Dermis blood vessel endothelial cell (primary cell): ENCODE data around the gene APPL1. TPM values are rescaled to one million over a fixed set of nuclear protein-coding genes. Genes with fewer than 3 reads are reported as not detected.
"Not testable (repeated sequence)": the region's sequence is repeated elsewhere in the genome, so short reads cannot be mapped to it uniquely, and the experiment has no call there.

Experiments used
- DNase-seq: peaks from one replicate; pipeline ENCODE4 v3.0.0; 2010
- total RNA-seq: library from RNA; depleted of rRNA; stranded (reverse); fragments of >200 nt; gene quantifications from 2 replicates; pipeline ENCODE4 v1.2.3, GENCODE V29; 2014

The APPL1 gene
- total RNA-seq, 1 donor from 2014 or later = 39.3 TPM

DNA sequence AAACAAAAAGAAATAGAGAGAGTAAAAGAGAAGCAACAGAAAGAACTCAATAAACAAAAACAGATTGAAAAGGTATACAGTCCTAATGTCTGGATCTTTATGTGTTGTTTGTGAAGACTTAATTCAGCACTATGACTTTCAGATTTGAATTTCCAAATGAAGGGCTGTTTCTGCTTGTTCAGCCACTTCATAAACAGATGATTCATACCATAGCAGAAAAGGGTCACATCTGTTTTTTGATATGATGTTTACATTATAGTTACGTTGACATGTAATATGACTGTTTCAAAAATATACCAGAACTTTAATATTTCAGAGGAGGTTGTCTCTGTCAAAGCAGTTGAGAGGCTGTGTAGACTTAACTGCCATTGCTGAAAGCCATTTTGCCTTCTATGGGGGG lies 40.9 kb downstream of the APPL1 start:
- DNase-seq = no peak

DNA sequence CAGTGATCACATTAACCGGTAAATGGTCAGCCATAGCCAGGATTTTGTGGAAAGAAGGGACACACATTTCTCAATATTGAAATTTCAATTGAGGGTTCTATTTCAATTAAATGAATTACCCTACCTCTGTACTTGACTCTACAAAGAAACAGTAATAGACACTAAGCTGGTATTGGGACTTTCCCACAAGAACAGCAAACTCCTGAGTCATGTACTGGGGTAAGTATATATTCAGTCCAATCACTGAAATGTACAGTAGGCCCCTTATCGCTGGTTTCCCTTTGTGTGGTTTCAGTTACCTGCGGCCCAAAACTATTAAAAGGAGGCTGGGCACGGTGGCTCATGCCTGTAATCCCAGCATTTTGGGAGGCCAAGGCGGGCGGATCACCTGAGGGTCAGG lies 47.3 kb downstream of the APPL1 start:
- no peak for DNase-seq

DNA sequence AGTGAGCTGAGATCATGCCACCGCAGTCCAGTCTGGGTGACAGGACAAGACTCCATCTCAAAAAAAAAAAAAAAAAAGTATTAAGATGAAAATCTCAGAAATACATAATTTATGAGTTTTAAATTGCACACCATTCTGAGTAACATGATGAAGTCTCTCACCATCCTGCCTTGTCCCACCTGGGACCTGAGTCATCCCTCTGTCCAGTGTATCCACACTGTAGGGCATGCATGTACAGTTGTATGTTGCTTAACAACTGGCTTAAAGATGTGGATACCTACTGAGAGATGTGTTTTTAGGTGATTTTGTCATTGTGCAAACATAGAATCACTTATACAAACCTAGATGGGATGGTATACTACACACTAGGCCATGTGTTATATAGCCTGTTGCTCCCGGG lies 47.9 kb downstream of the APPL1 start:
- DNase-seq = no peak

DNA sequence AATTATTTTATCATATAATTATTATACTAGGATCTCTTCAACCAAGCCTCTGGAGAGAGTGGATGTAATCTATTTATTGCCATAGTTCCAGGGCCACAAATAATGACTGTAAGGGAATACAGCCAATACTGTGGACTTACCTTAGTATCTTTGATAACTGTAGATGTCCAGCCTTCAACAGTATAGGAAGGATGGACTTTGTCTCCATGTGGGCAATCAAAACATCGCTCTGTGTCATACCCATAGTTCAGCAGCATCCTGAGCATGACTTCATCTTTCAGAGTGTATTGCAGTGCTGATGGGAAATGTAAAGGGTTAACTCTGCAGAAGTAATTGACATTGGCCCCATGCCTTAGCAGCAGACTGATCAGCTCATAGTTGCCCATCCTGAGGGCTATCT lies 50.7 kb downstream of the APPL1 start:
- DNase-seq = peak; percentile 2

DNA sequence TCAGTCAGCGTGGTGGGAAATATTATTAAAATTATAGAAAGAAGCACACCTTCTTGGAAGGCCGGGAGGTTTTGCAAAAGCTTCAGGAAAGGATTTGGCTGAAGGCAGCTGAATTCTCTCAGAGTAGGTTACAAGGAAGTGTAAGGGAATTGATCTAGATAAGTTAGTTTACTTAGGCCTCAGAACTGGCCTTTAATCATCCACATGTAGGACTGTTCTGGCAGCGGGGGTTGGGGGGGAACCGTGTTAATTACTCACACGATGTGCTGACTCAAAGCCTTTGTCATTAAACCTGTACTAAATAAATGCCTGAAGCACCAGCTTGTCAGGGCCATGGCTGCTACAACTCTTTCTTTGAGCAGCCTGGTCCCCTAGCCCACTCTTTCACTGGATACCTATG lies 52.2 kb downstream of the APPL1 start:
- DNase-seq = no peak

DNA sequence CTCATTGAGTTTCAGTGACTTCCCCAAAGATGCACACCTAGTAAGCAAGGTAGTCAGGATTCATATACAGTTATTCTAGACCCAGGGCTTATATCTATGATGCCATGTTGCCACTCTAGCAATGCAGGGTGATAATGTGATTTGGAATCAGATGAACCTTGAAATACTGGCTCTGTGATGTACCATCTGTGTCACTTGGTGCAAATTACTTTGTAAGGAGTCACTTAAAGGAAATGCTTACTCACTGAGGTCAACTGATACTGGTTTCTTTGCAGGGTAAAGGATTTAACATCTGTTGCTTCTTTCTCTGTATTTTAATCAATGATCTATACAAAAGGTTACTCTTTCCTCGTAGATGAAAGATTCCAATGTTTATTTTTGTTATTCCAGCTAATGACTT lies 54.2 kb downstream of the APPL1 start:
- peak; percentile 28 for DNase-seq

DNA sequence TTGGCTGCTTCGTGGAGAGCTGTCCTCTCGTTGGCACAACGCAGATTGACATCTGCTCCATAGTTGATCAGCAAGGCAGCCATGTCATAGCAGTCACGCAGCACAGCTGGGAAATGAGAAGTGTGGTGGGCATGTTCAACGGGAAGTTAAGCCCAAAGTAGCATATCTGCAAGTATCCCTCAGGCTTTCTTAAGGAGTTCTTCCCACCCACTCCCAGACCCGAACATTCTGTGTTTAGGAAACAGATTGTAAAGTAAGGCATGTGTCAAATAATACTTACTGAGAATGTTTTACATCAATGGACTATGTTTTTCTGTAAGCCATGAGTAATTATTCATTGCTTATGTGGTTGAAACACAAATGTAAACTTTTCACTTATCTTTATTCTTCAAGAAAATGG lies 55.8 kb downstream of the APPL1 start:
- no peak for DNase-seq

DNA sequence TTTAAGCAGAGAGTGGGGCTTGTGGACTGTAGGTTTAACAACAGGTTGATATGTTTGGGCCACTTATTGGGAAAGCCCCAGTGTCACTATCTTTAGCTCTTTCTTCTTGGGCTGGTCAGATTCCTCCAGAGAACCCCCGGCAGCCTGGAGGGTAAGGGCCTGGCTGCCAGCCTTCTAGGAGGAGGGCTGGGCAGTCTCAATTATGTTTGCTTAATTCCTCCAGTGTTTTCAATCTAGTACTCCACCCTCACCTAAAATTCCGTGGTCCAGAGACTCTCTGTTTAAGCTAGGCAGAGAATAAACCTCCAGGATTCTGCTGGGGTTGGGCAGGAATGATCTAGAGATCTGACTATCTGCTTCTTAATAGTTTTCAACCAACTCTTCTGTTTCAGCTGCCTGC lies 59.7 kb downstream of the APPL1 start:
- no peak for DNase-seq

DNA sequence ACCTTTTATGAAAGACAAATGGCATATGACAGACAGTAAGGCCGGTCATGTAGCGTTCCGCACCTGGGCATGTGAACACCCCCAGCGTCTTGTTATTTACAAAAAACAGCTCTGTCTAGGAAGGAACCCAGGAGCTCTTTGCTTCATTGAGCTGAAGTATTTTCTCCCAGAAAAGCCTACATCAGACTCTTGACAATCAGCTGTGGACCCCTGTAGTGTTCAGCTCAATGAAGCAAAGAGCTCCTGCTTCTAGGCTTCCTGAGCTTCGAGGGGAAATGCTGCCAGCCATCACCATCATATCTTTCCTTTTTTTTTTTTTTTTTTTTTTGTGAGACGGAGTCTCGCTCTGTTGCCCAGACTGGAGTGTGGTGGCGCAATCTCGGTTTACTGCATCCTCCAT lies 60.9 kb downstream of the APPL1 start:
- no peak for DNase-seq

DNA sequence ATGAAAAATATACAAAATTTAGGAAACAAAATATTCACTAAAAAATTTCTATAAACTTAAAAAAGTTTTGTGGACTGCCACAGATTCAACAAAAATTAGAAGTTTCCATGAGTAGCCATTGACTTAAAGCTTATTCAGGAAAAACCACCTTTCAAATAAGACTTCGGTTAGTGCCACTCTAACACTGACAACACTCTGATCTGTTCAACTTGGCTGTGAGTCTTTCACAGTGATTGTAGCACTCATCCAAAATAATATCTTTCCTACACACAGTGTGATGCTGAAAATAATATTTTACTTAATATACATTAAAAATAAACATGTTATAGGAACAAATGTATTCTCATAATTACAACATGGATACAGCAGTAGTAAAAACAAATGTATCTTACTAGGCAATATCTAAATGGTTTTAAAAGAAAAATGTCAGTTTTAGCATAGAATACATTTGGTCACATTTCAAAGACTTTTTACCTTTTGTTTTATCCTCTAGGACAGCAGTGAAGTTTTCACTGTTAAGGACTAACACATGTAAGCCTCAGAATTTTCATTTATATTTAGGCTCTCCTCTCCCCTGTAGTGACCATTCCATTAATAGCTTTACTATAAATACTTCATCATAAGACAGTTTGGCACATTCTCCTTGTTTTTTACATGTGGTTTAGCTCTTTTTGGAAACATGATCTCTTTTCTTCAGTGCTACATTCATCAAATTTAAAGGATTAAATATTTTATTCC lies 64.8 kb downstream of the APPL1 start, which contains the start of gene ASB14:
TSS of gene ASB14 (minus strand) at position 527 of the 738 bp plus-strand sequence. CDS start 652 bp downstream, outside the sequence.
- no peak for DNase-seq

DNA sequence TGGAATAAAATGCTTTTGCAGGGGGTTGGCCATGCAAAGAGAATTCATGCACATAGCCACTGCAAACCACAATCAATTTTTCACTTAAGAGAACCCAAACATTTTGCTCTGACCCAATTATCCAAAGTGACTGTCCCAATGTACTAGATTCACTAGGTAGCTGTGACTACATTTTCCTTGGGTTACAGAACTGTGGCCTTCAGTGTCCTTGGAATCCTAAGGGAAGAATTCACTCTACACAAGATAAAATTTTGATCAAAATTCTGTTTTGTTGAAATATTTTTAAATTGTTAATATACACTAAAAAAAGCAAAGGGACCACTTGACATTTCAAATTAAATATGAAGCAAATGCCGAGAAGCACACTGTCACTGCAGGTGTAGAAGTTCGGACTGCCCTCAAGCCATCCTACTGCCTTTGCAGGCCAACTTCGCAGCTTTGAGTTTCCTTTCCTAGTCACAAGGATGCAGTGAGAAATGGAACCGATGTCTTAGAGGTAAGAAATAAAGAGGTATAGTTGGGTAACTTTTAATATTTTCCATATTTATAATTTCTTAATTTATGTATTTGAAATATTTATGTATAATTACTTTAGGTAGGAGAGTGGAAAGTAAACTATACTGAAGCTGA lies 65.5 kb downstream of the APPL1 start:
- DNase-seq = no peak

DNA sequence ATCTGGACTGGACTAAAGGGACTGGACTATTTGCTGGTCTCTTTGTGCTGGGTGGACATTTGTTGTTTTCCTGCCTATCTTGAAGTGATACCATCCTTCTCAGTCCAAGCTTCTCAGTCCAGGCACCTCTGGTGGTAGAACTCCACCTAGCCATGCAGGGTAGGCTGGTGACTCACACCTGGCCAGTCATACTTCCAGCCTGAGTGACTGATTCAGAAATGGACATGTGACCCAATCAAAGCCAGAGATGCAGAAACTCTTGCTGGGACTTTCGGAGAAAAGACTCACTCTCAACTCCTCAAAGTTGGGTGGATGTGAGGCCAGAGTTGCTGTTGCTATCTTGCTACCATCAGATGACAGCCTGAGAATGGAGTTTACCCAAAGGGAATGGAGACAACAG lies 70.5 kb downstream of the APPL1 start:
- DNase-seq = peak; percentile 29

DNA sequence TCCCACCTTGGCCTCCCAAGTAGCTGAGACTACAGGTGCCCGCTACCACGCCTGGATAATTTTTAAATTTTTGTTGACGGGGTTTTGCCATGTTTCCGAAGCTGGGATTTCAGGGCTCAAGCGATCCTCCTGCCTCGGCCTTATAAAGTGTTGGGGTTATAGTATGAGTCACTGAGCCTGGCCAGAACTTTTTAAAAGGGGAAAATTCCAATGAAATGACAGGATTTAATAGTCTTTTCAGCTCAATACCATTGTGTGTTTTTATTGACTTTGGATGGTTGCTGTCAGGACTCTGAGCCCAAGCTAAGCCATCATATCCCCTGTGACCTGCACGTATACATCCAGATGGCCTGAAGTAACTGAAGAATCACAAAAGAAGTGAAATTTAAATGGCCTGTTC lies 76.0 kb downstream of the APPL1 start:
- not testable (repeated sequence) for DNase-seq

DNA sequence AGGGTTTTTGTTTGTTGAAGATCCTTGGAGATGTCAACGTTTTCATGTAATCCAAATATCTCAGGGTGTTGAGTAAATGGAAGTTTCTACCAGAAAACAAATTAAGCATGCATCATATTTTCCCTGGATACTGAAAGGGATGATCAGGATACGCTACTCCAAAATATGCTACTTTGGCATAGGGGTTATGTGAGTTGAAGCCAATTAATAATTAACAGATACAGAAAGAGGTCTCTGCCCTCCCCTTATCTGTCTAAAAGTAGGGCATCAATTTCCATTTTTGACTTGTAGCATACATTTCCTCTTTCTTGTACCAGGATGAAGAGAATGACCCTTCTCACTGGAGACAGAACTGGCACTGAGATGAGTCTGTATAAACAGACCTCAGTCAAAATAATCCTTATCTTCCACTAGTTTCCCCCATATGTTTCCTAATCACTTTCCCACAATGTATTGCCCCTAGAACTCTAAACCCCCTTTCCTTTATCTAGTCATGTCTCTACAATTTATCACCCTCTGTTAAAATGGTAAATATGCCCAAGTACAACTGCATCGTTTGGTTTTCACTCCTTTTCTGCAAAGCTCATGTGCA lies 82.3 kb downstream of the APPL1 start:
- DNase-seq = no peak

DNA sequence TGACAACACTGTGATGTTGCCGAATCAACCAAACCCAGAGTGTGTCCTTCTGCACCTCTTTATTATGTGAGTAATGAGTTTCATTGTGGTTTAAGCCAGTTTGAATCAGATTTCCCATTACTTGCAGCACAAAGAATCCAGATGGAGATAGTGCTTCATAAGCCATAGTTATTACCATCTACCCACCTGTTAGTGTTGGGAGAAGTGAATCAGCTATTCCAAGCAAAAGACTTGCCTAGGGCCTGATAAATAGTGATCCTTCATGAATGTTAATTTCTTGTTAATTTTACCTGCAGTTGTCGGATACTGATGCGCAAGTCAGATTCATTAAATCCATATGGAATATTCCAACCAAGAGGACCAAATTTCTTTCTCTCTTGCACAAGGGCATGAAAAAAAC lies 86.7 kb downstream of the APPL1 start:
- DNase-seq = no peak

Other genes with a start within 250 kb of the APPL1 start
- gene SPATA12, start 167.1 kb upstream of the APPL1 start, total RNA-seq = 0.17 and 0.33 TPM in 2 replicates
- gene IL17RD, start 62.4 kb upstream of the APPL1 start, total RNA-seq = 0.51 and 0.65 TPM in 2 replicates
- 0.34 and 0.47 TPM in 2 replicates for gene HESX1, start 27.8 kb upstream of the APPL1 start, total RNA-seq
- not detected in 2 replicates for gene ASB14, start 65.0 kb downstream of the APPL1 start, total RNA-seq